Globus pallidus (tissue), 1 donor: Measurements from ENCODE around the gene SERPINB4.
"Not testable (repeated sequence)": the region's sequence is repeated elsewhere in the genome, so short reads cannot be mapped to it uniquely, and the experiment has no call there.

Source experiments
- DNase-seq: peaks from one replicate; pipeline ENCODE4 v3.0.0-alpha.2; 2015; ENCODE audit warnings: low spot score

The SERPINB4 gene

DNA sequence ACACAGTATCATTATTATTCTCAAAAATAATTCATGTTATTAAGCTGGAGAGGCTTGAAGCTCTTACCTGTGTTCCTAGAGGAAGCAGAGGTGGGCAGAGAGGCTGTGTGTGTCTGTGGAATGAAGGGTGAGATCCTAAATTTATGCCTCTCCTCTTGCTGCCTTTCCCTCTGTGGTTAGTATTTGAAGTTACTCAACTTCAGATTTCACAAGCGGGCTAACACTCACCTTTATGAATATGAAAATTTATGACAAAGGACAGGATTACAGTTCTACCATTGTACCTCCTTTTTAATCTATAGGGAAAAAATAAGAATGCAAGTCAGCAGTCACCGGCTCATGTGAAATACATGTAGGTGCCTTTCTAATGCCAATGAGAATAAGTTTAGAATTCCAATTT lies at the start of gene SERPINB4:
SERPINB4 (minus strand) TSS at position 115 of the 400 bp plus-strand sequence. CDS start 679 bp downstream, outside the sequence.
- DNase-seq = not testable (repeated sequence)

DNA sequence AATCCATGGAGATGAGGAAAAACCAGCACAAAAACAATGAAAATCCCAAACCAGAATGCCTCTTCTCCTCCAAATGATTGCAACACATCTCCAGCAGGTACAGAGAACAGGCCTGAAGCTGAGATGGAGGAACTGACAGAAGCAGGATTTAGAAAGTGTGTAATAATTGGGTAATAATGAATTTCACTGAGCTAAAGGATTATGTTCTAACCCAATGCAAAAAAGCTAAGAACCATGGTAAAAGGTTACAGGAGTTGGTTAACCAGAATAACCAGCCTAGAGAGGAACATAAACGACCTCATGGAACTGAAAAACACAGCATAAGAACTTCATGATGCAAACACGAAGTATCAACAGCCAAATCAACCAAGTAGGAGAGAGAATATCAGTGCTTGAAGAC lies 45.0 kb upstream of the SERPINB4 start:
- DNase-seq = no peak

DNA sequence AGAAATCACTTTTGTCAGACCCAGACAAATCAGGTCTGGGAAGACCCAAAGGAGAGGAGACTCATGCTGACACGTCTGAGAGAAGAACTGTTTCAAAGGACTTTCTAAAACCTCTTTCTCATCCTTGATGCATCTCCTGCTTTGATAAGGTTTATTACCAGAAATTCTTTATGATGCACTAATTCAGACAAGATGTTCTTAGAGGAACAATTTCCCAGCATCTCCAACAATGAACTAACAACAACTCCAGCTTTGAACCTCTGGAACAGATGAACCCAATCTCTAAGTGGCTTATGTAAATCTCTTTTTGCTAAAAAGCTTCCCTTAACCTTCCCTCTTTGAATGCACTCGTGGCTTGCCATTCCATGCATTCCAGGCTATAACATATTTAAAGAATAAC lies 42.8 kb upstream of the SERPINB4 start:
- no peak for DNase-seq

DNA sequence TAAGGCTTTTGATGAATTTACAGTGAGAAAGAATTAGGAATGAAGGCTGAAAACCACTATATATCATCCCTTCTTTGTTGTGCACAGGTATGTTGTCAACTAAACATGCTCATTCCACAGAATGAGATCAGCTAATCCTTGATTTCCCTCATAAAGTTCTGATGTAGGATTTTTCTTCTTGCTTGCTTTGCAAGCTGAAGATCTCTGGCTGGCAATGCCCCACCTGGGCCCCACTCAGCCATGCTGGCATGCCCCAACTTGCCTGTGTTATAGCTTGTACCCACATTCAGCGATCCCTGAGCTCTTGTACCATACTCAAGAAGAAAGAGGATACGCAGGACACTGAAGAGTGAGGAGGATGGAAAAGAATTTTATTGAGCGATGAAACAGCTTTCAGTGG lies 40.7 kb upstream of the SERPINB4 start:
- DNase-seq = no peak

DNA sequence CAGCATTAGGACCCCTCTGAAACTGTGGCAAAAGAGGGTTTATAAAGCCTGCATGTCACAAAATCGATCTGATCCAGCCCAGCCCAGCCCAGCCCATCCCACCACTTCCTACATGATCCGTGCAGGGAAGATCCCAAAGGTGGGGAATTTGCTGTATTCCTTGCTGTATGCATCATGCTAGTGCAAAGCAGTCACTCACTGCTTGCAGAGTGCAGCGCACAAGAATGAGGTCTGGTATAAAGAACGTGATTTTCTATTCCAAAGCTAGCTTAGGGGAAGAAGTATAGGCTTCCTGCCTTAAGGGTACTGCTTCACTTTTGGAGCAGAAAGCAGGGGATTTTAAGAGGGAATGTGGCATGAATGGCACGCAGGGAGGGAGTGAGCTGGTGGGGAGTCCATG lies 39.8 kb upstream of the SERPINB4 start:
- no peak for DNase-seq

DNA sequence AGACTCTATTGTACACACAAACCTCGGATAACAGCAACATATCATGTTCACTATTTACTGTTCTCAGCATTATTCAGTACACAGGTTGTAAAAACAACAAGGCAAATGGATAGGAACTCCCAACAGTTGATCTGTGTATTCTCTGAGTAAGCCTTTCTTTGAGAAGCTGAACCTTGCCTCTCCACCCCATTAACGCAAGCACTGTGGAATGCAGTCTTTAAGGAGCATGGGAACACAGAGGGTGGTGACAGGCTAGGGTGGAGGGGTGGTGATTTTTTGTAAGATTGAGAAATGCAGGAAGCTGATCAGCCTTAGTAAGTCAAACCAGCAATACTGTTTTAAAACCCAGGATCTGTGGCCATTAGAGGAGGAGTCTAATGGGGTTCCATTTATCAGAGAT lies 39.1 kb upstream of the SERPINB4 start:
- no peak for DNase-seq

DNA sequence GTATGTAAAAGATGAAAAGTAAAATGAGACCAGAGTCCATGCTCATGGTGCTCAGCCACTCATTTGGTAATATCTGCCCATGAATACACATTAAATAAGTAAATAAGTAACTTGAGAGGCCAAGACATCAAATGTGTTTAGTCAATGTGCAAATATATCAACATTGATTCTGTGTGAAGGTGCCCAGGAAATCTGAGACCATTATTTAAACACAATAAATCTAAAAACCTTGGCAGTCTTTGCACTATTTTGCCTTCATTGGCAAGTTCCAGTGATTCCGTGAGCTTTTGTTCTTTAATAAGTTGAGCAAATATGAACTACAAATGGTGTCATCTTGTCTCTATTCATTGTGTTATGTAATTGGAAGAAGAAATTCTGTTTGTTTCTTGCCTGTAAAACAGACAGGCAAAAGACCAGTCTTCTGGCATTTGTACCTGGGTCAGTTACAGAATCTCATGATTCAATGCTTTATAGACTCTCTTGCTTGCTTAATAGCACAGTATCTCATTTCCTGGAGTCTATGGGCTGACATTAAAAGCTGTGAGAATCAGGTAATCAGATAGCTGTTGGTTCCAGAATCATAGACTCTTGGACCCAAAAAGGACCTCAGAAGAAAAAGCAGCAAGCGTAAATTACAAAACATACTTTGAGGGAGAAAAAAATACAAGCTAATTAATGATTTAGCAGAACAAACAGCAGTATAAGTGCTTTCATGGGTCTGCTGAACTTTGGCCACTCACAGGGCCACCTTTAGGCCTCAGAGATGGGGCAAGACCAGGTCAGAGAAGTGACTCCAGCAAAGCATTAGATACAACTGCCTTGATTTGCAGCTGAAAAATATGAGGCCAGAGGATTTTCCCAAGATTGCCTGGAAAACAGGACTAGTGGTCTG lies 37.6 kb upstream of the SERPINB4 start:
- no peak for DNase-seq

DNA sequence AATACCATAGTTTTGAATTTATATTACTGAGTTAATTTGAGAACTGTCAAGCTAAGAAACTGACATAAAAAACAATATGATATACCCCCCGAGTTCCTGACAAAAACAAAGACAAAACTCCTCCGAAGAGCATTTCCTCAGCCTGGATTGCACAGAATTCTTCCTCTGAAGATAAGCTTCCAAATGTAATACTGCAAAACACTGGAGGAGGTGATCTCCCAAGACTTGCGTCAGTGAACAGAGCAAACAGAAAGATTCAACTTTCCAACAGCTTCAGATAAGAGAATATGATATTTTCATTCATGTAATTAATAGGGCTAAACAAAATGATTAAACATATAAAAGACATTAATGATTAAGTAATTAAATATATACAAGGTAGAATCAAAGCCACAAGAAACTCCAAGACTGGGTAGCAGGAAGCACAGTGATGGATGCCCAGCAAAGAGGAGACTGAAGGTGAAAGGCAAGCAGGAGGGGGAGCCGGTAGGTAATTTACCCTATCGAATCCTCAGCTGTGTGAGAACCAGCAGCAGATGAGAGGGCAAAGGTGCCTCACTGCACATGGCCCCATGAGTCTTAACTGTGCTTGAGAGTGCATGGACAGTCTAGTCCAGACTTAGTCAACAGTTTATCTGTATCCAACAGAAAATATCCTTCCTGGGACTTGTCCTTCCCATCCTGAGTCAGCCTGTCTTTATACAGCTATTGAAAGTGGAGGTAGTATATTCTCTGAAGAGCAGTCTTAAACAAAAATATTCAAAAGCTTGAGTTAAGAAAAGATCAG lies 36.0 kb upstream of the SERPINB4 start:
- no peak for DNase-seq

DNA sequence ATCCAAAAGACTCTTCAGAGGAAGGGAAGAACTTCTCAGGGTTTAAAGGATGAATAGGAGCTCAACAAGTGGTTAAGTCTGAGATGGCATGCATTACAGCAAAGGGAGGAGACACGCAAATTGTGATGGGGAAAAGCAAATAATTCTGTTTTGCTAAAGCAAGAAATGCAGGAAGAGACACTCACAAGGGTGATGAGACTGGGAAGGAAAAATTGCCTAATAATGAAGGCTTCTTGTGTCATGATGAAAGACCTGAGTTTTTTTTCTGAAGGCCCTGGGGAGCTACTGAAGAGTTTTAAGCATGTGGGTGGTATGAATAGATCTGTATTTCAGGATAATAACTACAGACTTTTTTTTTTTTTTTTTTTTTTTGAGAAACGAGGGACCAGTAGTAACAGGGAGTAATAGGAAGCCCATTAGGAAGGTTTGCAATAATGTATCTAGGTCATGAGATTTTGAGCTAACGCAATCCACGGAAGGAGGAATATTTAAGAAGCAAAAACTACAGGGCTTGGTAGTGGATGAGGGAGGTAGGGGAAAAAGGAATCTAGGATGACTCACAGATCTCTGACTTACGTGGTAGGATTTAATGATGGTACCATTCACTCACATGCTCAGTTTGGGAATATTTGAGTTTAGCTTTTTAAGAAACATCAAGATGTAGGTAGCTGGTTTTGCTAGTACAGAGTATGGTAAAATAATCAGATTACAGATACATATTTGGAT lies 33.6 kb upstream of the SERPINB4 start:
- DNase-seq = no peak

DNA sequence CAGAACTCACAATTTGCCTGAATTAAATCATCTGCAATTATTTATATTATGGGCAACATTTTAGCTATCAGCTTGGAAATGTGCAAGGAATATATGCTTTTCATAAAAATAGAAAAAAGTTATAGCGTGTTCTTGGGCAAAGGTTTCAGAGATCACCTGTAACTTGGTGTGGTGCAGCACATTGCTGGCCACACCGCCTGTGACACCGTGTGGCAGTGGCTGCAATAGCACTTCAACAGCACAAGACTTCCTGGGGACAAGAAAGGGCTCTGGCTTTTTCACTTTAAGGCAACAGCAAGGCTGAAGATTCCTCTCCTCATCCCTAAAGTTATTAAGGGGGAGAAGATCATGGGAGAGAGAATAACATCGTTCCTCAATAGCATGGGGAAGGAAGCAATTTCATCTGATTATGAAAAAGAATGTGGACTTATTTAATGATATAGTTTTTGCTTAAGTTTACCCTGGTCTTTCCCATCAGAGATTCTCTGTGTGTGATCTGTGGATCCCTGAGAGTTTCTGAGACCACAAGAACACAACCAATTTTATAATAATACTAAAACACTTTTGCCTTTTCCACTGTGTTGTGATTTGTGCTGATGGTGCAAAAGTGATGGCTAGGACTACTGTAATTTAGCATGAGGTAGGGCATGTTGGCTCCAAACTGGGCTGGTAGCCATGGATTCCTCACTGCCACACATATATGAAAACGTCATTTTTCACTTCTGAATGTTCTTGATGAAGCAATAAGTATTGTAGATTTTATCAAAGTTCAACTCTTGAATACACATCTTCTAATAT lies 32.7 kb upstream of the SERPINB4 start:
- DNase-seq = no peak

DNA sequence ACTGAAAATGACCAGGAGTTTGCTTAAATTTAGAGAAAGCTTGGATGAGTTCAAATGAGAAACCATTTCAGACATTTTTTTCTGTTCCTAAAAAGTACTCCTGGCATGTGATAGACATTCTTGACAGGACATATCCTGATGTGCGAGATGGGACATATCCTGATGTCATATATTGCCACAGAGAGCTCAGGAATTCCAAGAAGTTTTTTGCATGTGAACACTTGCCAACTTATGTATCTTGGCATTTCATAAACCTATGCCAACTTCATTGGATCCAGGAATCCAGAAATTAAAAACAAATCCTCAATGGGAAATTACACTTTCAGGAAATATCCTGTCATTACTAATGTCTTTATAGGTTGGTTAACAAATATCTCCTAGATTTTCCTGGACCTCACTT lies 20.5 kb upstream of the SERPINB4 start:
- DNase-seq = no peak

DNA sequence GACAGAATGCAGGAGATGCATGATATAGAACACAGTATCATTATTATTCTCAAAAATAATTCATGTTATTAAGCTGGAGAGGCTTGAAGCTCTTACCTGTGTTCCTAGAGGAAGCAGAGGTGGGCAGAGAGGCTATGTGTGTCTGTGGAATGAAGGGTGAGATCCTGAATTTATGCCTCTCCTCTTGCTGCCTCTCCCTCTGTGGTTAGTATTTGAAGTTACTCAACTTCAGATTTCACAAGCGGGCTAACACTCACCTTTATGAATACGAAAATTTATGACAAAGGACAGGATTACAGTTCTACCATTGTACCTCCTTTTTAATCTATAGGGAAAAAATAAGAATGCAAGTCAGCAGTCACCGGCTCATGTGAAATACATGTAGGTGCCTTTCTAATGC lies 17.7 kb upstream of the SERPINB4 start, which contains the start of gene SERPINB3:
SERPINB3 (minus strand) TSS at position 144 of the 400 bp plus-strand sequence. CDS start 677 bp downstream, outside the sequence.
- DNase-seq = not testable (repeated sequence)

DNA sequence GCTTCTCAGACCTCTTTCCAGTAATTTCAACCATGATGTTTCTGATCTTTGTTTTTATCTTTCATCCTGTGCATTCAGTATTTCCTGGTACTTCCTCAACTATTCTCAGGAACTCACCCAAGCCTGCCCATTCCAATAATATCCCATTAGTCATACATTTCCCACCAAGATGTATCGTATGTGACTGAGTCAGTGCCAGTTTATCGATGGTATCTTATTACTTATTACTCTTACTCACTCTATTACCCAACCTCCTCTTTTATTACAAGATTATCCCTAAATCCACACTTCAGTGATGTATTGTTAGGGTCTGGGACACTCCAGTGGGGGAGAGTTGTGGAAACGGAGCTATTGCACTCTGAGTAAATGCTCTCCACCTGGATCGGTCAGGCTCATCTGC lies 14.9 kb upstream of the SERPINB4 start:
- DNase-seq = not testable (repeated sequence)

DNA sequence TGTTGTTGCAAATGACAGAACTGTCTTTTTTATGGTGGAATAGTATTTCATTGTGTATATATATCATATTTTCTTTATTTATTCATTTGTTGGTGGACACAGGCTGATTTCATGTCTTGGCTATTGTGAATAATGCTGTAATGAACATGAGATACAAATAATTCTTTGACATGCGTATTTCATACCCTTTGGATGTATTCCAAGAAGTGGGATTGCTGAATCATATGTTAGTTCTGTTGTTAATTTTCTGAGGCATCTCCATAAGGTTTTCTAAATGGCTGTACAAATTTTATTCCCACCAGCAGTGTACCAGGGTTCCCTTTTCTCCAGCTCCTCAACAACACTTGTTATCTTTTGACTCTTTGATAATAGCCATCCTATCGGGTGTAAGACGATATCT lies 6.2 kb upstream of the SERPINB4 start:
- DNase-seq = not testable (repeated sequence)

DNA sequence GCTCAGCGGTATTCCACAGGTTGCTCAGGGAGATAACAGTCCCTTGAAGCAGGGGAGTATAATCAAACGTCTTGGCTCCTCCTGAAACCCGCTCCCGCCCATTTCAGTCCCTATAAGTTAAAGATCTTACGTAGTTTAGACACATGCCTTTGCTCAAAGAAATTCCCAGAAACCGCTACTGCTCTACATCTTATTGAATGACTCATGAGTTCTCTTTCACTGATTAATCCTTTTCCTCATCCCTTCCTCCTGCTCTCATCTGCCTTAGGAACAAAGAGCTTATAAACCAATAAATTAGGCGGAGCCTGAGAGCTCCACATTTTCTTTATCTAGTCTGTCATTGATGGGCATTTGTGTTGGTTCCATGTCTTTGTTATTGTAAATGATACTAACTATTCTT lies 4.2 kb upstream of the SERPINB4 start:
- no peak for DNase-seq

DNA sequence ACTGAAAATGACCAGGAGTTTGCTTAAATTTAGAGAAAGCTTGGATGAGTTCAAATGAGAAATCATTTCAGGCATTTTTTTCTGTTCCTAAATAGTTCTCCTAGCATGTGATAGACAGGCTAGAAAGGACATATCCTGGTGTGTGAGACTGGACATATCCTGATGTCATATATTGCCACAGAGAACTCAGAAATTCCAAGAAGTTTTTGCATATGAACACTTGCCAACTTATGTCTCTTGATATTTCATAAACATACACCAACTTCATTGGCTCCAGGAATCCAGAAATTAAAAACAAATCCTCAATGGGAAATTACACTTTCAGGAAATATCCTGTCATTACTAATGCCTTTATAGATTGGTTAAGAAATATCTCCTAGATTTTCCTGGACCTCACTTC lies 2.9 kb upstream of the SERPINB4 start:
- no peak for DNase-seq

DNA sequence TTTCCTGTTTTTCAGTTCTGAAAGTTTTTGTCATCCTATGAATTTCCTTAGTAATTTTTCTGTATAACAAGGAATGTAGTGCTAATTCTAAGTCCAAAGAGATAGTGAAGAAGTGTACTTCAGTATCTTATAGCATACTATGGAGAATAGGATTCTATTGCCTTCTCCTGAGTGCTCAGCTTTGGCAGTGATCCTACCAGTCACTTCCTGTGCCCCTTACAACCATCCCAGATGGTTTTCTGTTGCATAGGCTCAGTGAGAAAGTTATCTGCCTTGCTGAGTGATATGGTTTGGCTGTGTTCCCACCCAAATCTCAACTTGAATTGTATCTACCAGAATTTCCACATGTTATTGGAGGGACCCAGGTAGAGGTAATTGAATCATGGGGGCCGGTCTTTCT lies 638 bp upstream of the SERPINB4 start:
- DNase-seq = not testable (repeated sequence)

DNA sequence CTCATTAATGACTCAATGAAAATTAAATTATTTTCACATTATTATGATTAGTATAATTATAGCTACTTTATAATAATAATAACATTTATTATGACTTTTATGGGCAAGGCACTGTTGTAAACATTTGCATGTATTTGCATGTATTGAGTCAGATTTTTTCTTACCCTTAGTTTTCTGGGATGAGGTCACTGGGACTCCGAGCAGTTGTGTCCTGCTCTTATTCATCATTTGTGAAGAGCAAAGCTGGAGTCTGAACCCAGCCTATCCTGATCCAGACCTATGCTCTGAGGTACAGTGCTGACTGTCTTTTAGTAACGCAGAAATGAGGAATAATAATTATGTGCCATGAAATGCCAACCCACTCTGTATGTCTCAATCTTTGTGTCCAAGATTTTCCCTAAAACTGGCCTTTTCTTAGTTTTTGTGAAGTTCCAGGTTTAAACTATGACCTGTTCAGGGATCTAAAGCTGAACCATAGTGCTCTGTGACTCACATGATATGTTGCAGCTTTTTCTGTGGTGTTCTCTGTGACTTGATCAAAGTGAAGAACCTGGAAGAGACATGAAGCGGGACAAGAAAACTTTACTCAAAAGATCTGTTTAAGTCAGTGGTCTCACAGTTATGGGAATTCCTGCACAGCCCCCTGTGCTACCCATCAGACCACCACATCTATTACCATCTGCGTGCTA lies 1.2 kb downstream of the SERPINB4 start:
- not testable (repeated sequence) for DNase-seq

DNA sequence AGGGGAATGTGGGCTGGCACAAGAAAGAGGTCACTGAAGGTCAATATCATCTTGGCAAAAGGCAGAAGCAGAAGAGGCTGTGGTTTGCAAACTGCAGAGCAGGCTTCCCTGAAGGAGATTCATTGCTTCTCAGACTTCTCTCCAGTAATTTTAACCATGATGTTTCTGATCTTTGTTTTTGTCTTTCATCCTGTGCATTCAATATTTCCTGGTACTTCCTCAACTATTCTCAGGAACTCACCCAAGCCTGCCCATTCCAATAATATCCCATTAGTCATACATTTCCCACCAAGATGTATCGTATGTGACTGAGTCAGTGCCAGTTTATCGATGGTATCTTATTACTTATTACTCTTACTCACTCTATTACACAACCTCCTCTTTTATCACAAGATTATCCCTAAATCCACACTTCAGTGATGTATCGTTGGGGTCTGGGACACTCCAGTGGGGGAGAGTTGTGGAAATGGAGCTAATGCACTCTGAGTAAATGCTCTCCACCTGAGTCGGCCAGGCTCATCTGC lies 2.8 kb downstream of the SERPINB4 start:
- not testable (repeated sequence) for DNase-seq

DNA sequence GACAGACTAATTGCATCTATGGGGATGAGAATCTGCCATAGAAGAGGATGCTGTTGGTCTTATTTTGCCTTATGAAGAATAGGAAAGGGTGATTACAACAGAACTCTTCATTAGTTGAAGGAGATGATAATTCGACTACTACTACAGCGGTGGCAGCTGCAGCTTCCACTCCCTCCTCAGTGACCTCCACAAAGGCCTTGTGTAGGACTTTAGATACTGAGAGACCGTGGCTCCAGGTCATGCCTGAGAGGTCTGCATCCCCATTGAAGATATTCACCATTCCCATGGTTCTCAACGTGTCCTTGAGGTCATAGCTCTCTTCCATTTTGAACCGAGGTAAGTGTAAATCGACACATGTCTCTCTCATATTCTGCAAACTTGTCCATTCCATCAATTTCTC lies 6.4 kb downstream of the SERPINB4 start:
- no peak for DNase-seq

DNA sequence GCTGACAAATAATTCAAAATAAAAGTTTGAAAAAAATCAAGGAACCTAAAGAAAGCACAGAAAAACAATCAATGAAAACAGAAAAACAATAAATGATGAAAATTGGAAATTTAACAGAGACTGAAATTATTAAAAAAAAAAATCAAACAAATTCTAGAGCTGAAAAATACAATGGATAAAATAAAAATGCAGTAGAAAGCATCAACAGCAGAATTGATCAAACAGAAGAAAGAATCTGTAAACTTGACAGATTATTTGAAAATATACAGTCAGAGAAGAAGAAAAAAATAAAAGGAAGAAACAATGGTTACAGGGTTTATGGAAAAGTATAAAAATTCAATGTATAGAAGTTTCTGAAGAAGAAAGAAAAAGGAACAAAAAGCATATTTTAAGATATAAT lies 16.2 kb downstream of the SERPINB4 start:
- no peak for DNase-seq
